Trophoblast cell (in vitro differentiated cells and primary cell): ENCODE results near the gene EIF2AK3.
"Not testable (repeated sequence)": the region's sequence is repeated elsewhere in the genome, so short reads cannot be mapped to it uniquely, and the experiment has no call there.

ENCODE experiments used
- DNase-seq, 2 donors: peaks; one replicate each; pipeline ENCODE4 v3.0.0-alpha.2; 2016
- H2AFZ ChIP-seq: 2 replicates; pipeline ENCODE4 v1.6.1; 2013; ENCODE audit warnings: low read length, moderate library complexity, mild to moderate bottlenecking; ENCODE audit not compliant: insufficient read depth, poor library complexity
- H2AK5ac ChIP-seq: 2 replicates; pipeline ENCODE4 v1.6.1; 2013; ENCODE audit warnings: mild to moderate bottlenecking, low read length
- H2BK120ac ChIP-seq: 2 replicates; pipeline ENCODE4 v1.6.1; 2013; ENCODE audit warnings: low read length, mild to moderate bottlenecking, moderate library complexity; ENCODE audit not compliant: insufficient read depth, poor library complexity
- H2BK12ac ChIP-seq: 2 replicates; pipeline ENCODE4 v1.6.1; 2013; ENCODE audit warnings: mild to moderate bottlenecking, low read length, moderate library complexity
- H2BK5ac ChIP-seq: 2 replicates; pipeline ENCODE4 v1.6.1; 2013; ENCODE audit warnings: low read length, low read depth, moderate library complexity, mild to moderate bottlenecking; ENCODE audit not compliant: poor library complexity
- H3K14ac ChIP-seq: 2 replicates; pipeline ENCODE4 v1.6.1; 2013; ENCODE audit warnings: mild to moderate bottlenecking, low read length
- H3K18ac ChIP-seq: 2 replicates; pipeline ENCODE4 v1.6.1; 2013; ENCODE audit warnings: mild to moderate bottlenecking, low read length
- H3K23ac ChIP-seq: 2 replicates; pipeline ENCODE4 v1.6.1; 2013; ENCODE audit warnings: low read length
- H3K27ac ChIP-seq: 2 replicates; pipeline ENCODE4 v1.5.1; 2013; ENCODE audit warnings: low read depth, mild to moderate bottlenecking, inconsistent platforms, low read length, moderate library complexity
- H3K27me3 ChIP-seq: 2 replicates; pipeline ENCODE4 v1.6.1; 2013; ENCODE audit warnings: inconsistent platforms, mild to moderate bottlenecking, low read length, moderate library complexity; ENCODE audit not compliant: insufficient read depth
- H3K36me3 ChIP-seq, 2 experiments: 1 replicate in 1 of 2; 2 replicates in 1 of 2; pipeline ENCODE4 v1.6.1; 2013; ENCODE audit warnings: low read length in 2 of 2, mild to moderate bottlenecking in 2 of 2, moderate library complexity in 1 of 2; ENCODE audit not compliant: insufficient read depth in 2 of 2, control insufficient read depth in 1 of 2
- H3K4ac ChIP-seq: 2 replicates; pipeline ENCODE4 v1.6.1; 2013; ENCODE audit warnings: low read depth, mild to moderate bottlenecking, low read length, moderate library complexity
- H3K4me1 ChIP-seq, 2 experiments: 1 replicate in 1 of 2; 2 replicates in 1 of 2; pipeline ENCODE4 v1.6.1; 2013; ENCODE audit warnings: low read length in 2 of 2, mild to moderate bottlenecking in 2 of 2, moderate library complexity in 1 of 2; ENCODE audit not compliant: insufficient read depth in 2 of 2, control insufficient read depth in 1 of 2
- H3K4me2 ChIP-seq: 2 replicates; pipeline ENCODE4 v1.6.1; 2013; ENCODE audit warnings: inconsistent platforms, mild to moderate bottlenecking, low read length, moderate library complexity
- H3K4me3 ChIP-seq: 2 replicates; pipeline ENCODE4 v1.5.1; 2013; ENCODE audit warnings: mild to moderate bottlenecking, low read depth, low read length, inconsistent platforms
- H3K79me1 ChIP-seq: one replicate; pipeline ENCODE4 v1.6.1; 2013; ENCODE audit warnings: low read length
- H3K79me2 ChIP-seq: 2 replicates; pipeline ENCODE4 v1.6.1; 2013; ENCODE audit warnings: low read length, mild to moderate bottlenecking; ENCODE audit not compliant: control insufficient read depth, insufficient read depth, poor library complexity
- H3K9ac ChIP-seq: 2 replicates; pipeline ENCODE4 v1.6.1; 2013; ENCODE audit warnings: mild to moderate bottlenecking, low read length
- H3K9me3 ChIP-seq: 2 replicates; pipeline ENCODE4 v1.6.1; 2013; ENCODE audit warnings: low read depth, mild to moderate bottlenecking, control low read depth, inconsistent platforms, low read length; ENCODE audit not compliant: insufficient read depth
- H4K12ac ChIP-seq: 2 replicates; pipeline ENCODE4 v1.6.1; 2013; ENCODE audit warnings: low read depth, mild to moderate bottlenecking, low read length, moderate library complexity
- H4K8ac ChIP-seq: 2 replicates; pipeline ENCODE4 v1.6.1; 2013; ENCODE audit warnings: low read depth, mild to moderate bottlenecking, low read length, moderate library complexity
- H4K91ac ChIP-seq: one replicate; pipeline ENCODE4 v1.6.1; 2013; ENCODE audit warnings: low read depth, mild to moderate bottlenecking, low read length, moderate library complexity
- WGBS: extraction: QIAGEN DNeasy Blood & Tissue Kit; methylation state at CpG from one replicate; pipeline ENCODE4 v1.1.7; 2013; ENCODE audit warnings: missing lambda C conversion rate; ENCODE audit not compliant: insufficient read length, insufficient coverage; ENCODE audit errors: extremely low coverage; 5-methylcytosine and 5-hydroxymethylcytosine counted together

Gene EIF2AK3

GRCh38 chr2:88554189-88554588 is 73.1 kb downstream of the EIF2AK3 start:
- Histone ChIP-seq H2AFZ (no peak overlapping the region), H3K27me3 (no peaks in the 10 kb centered on the region)

GRCh38 chr2:88549616-88550292 is 77.5 kb downstream of the EIF2AK3 start:
- Histone ChIP-seq H3K4me2 (peak overlapping the region; percentile 68), H4K8ac (peak overlapping the region; percentile 24), H3K9ac (no peak overlapping the region), H3K79me2 (no peaks in the 10 kb centered on the region), H3K4ac (no peak overlapping the region), H3K36me3 (no peaks in the 10 kb centered on the region), H3K27ac (peak overlapping the region; percentile 81), H4K12ac (peak overlapping the region; percentile 11), H3K18ac (no peak overlapping the region), H2BK120ac (peak overlapping the region; percentile 80), H3K79me1 (peaks cover 5% of the 10 kb centered on the region), H3K23ac (no peak overlapping the region), H3K4me3 (peak overlapping the region; percentile 33), H2AK5ac (no peak overlapping the region), H2BK12ac (peak overlapping the region; percentile 50), H3K4me1 (peaks cover 4 to 6% of the 10 kb centered on the region in 2 experiments), H2BK5ac (peak overlapping the region; percentile 74), H3K27me3 (no peaks in the 10 kb centered on the region), H3K14ac (peak overlapping the region; percentile 1), H4K91ac (peak overlapping the region; percentile 72), H2AFZ (peak overlapping the region; percentile 7), H3K9me3 (no peaks in the 10 kb centered on the region)
- WGBS: no CpG with 5 or more reads among the region's 36 CpGs
- peak; percentile 61 to 69 for DNase-seq

More at GRCh38 chr2:88554189-88554588, 73.1 kb downstream of the EIF2AK3 start:
- Histone ChIP-seq H3K4ac (no peak overlapping the region), H2BK5ac (no peak overlapping the region), H3K9ac (no peak overlapping the region), H3K79me2 (no peaks in the 10 kb centered on the region), H3K36me3 (peaks cover 0 to 9% of the 10 kb centered on the region in 2 experiments), H3K4me2 (no peak overlapping the region), H3K9me3 (no peaks in the 10 kb centered on the region), H2BK120ac (no peak overlapping the region), H3K4me1 (peaks cover 4 to 6% of the 10 kb centered on the region in 2 experiments), H3K18ac (no peak overlapping the region), H2BK12ac (no peak overlapping the region), H3K14ac (no peak overlapping the region), H3K27ac (no peak overlapping the region), H3K23ac (no peak overlapping the region), H4K91ac (no peak overlapping the region), H2AK5ac (no peak overlapping the region), H4K12ac (no peak overlapping the region), H3K79me1 (peaks cover 5% of the 10 kb centered on the region), H3K4me3 (no peak overlapping the region), H4K8ac (no peak overlapping the region)
- no CpG with 5 or more reads among the region's 5 CpGs for WGBS
- DNase-seq: peak; percentile 28 to 62

GRCh38 chr2:88546291-88546690 is 81.0 kb downstream of the EIF2AK3 start:
- no CpG with 5 or more reads among the region's 4 CpGs for WGBS
- H3K23ac ChIP-seq, H3K4me3 ChIP-seq, H4K12ac ChIP-seq, H2BK12ac ChIP-seq, H3K9me3 ChIP-seq, H2BK120ac ChIP-seq, H3K18ac ChIP-seq, H3K4ac ChIP-seq, H2AFZ ChIP-seq, H3K4me2 ChIP-seq, H3K27ac ChIP-seq, H3K36me3 ChIP-seq, H4K8ac ChIP-seq, H2AK5ac ChIP-seq, H3K79me1 ChIP-seq, H3K4me1 ChIP-seq, H3K14ac ChIP-seq, H3K27me3 ChIP-seq, H3K79me2 ChIP-seq, H2BK5ac ChIP-seq, H3K9ac ChIP-seq, H4K91ac ChIP-seq: not testable (repeated sequence)
- DNase-seq: peak in 1 of 2 donors; percentile 64

- H3K23ac ChIP-seq: no peak overlapping the region
Measured at GRCh38 chr2:88545118-88545517, 82.1 kb downstream of the EIF2AK3 start.

More at GRCh38 chr2:88545118-88545517, 82.1 kb downstream of the EIF2AK3 start:
- no CpG with 5 or more reads among the region's 5 CpGs for WGBS
- H2AK5ac ChIP-seq: no peak overlapping the region
- H4K8ac ChIP-seq: no peak overlapping the region
- no peaks in the 10 kb centered on the region for H3K36me3 ChIP-seq
- H2BK5ac ChIP-seq: no peak overlapping the region
- no peak overlapping the region for H2BK12ac ChIP-seq
- H3K27ac ChIP-seq: no peak overlapping the region
- peaks cover 2% of the 10 kb centered on the region for H3K9me3 ChIP-seq
- DNase-seq: peak; percentile 51 to 84
- no peaks in the 10 kb centered on the region for H3K79me2 ChIP-seq
- no peak overlapping the region for H3K14ac ChIP-seq
- no peak overlapping the region for H3K18ac ChIP-seq
- no peak overlapping the region for H3K9ac ChIP-seq
- H3K4ac ChIP-seq: no peak overlapping the region
- no peak overlapping the region for H2BK120ac ChIP-seq
- H2AFZ ChIP-seq: no peak overlapping the region
- H3K4me1 ChIP-seq: peaks cover 3 to 5% of the 10 kb centered on the region in 2 experiments
- no peak overlapping the region for H4K91ac ChIP-seq
- no peak overlapping the region for H4K12ac ChIP-seq
- H3K4me2 ChIP-seq: no peak overlapping the region
- H3K27me3 ChIP-seq: no peaks in the 10 kb centered on the region
- H3K79me1 ChIP-seq: peaks cover 4% of the 10 kb centered on the region
- H3K4me3 ChIP-seq: no peak overlapping the region
